CD14-positive monocyte (primary cell): ENCODE data around the gene NR2C2. TPM values are rescaled to one million over a fixed set of nuclear protein-coding genes. Genes with fewer than 3 reads are reported as not detected.

Experiments
- DNase-seq, 3 donors: peaks; one replicate each; pipeline ENCODE4 v3.0.0-alpha.2; 2011 to 2022
- H2AFZ ChIP-seq: 2 replicates; pipeline ENCODE4 v1.6.0; 2012; ENCODE audit warnings: mild to moderate bottlenecking, low read depth, low read length, inconsistent platforms; ENCODE audit not compliant: insufficient read depth, poor library complexity, severe bottlenecking
- H3K27ac ChIP-seq, 2 donors: 1 replicate in 1 of 2; 2 replicates in 1 of 2; pipeline ENCODE4 v1.5.1; 2012 to 2013; ENCODE audit warnings: low read length in 2 of 2, control low read depth in 1 of 2, inconsistent platforms in 1 of 2, low read depth in 1 of 2, mild to moderate bottlenecking in 1 of 2
- H3K27me3 ChIP-seq, 2 donors: one replicate each; pipeline versions ENCODE4 v1.6.0 to v1.6.1; 2011 to 2013; ENCODE audit warnings: low read length in 2 of 2; ENCODE audit not compliant: control insufficient read depth in 2 of 2, insufficient read depth in 2 of 2
- H3K36me3 ChIP-seq, 2 donors: replicated peaks in 1 of 2; 1 replicate in 1 of 2; 2 replicates in 1 of 2; pipeline versions ENCODE4 v1.5.1 to v1.6.1; 2012 to 2013; ENCODE audit warnings: low read length in 2 of 2, control low read depth in 1 of 2, inconsistent platforms in 1 of 2, mild to moderate bottlenecking in 1 of 2; ENCODE audit not compliant: insufficient read depth in 2 of 2, control insufficient read depth in 1 of 2
- H3K4me1 ChIP-seq, 2 donors: 1 replicate in 1 of 2; 2 replicates in 1 of 2; pipeline versions ENCODE4 v1.5.1 to v1.6.1; 2012 to 2013; ENCODE audit warnings: low read length in 2 of 2, control low read depth in 1 of 2, inconsistent platforms in 1 of 2, mild to moderate bottlenecking in 1 of 2, moderate library complexity in 1 of 2; ENCODE audit not compliant: insufficient read depth in 2 of 2, control insufficient read depth in 1 of 2
- H3K4me2 ChIP-seq: replicated peaks from 2 replicates; pipeline ENCODE3; 2012; ENCODE audit warnings: low read length, moderate library complexity, mild to moderate bottlenecking; ENCODE audit not compliant: poor library complexity, severe bottlenecking; ENCODE audit errors: extremely low read depth
- H3K4me3 ChIP-seq, 3 experiments: fragments of 200-600 bp in 1 of 3; sonication (generic) in 1 of 3; replicated peaks in 1 of 3; 1 replicate in 2 of 3; 2 replicates in 1 of 3; pipeline ENCODE4 v1.5.1; 2011 to 2013; ENCODE audit warnings: low read length in 3 of 3, mild to moderate bottlenecking in 3 of 3, control low read depth in 2 of 3, low read depth in 2 of 3, inconsistent platforms in 1 of 3, moderate library complexity in 1 of 3
- H3K79me2 ChIP-seq: 2 replicates; pipeline ENCODE4 v1.6.0; 2012; ENCODE audit warnings: mild to moderate bottlenecking, control low read depth, inconsistent platforms, low read length, moderate library complexity; ENCODE audit not compliant: insufficient read depth
- H3K9ac ChIP-seq: 2 replicates; pipeline ENCODE4 v1.6.0; 2017; ENCODE audit warnings: low read length, mild to moderate bottlenecking; ENCODE audit not compliant: insufficient read depth, poor library complexity, severe bottlenecking
- H3K9me3 ChIP-seq, 2 donors: replicated peaks in 1 of 2; 1 replicate in 1 of 2; 2 replicates in 1 of 2; pipeline versions ENCODE4 v1.5.1 to v1.6.1; 2012 to 2013; ENCODE audit warnings: low read length in 2 of 2, control low read depth in 1 of 2; ENCODE audit not compliant: control insufficient read depth in 1 of 2, insufficient read depth in 1 of 2
- H4K20me1 ChIP-seq: 2 replicates; pipeline ENCODE4 v1.6.0; 2012; ENCODE audit warnings: mild to moderate bottlenecking, low read length, control low read depth, moderate library complexity; ENCODE audit not compliant: insufficient read depth
- H3K27ac Mint-ChIP-seq, 7 donors: one replicate each; pipeline ENCODE4 v1.8.0; 2020; ENCODE audit warnings: mild to moderate bottlenecking in 7 of 7, mixed read lengths in 7 of 7, moderate library complexity in 6 of 7, inconsistent platforms in 2 of 7
- H3K27me3 Mint-ChIP-seq, 3 donors: one replicate each; pipeline ENCODE4 v1.8.0; 2021 to 2022; ENCODE audit warnings: low read depth in 3 of 3, mild to moderate bottlenecking in 3 of 3, mixed read lengths in 3 of 3, moderate library complexity in 3 of 3, inconsistent platforms in 1 of 3
- H3K36me3 Mint-ChIP-seq, 2 donors: one replicate each; pipeline ENCODE4 v1.8.0; 2020; ENCODE audit warnings: mixed read lengths in 2 of 2, inconsistent platforms in 1 of 2, mild to moderate bottlenecking in 1 of 2
- H3K4me1 Mint-ChIP-seq: one replicate; pipeline ENCODE4 v1.8.0; 2020; ENCODE audit warnings: mild to moderate bottlenecking, mixed read lengths
- H3K4me3 Mint-ChIP-seq, 2 donors: one replicate each; pipeline ENCODE4 v1.8.0; 2020; ENCODE audit warnings: mild to moderate bottlenecking in 2 of 2, mixed read lengths in 2 of 2, moderate library complexity in 1 of 2
- H3K9me3 Mint-ChIP-seq, 7 donors: one replicate each; pipeline ENCODE4 v1.8.0; 2020 to 2022; ENCODE audit warnings: mixed read lengths in 7 of 7, mild to moderate bottlenecking in 6 of 7, moderate library complexity in 6 of 7, inconsistent platforms in 2 of 7
- WGBS: methylation state at CpG from one replicate; pipeline ENCODE4 v1.1.5; 2013; ENCODE audit warnings: missing lambda C conversion rate; ENCODE audit not compliant: insufficient coverage; 5-methylcytosine and 5-hydroxymethylcytosine counted together
- intact Hi-C, 2 donors: fragments of 100-400 bp; cut with micrococcal nuclease; formaldehyde crosslinking; loops; one replicate each; pipeline versions ENCODE4 v1.15.0 to v1.15.1; 2023
- polyA plus RNA-seq, 3 donors: library from polyadenylated mRNA; depleted of rRNA in 1 of 3; unstranded in 2 of 3; stranded (reverse) in 1 of 3; fragments of 300-500 nt in 2 of 3; fragments of >200 nt in 1 of 3; fragmentation: Illumina TruSeq in 2 of 3; gene quantifications; 1 replicate in 2 of 3; 2 replicates in 1 of 3; pipeline ENCODE4 v1.2.3, GENCODE V29; 2012 to 2021
- TF ChIP-seq, protein P1 (sequence below): fragments of 200-600 bp; IDR thresholded peaks from one replicate; pipeline ENCODE4 v1.8.0; 2022; ENCODE audit warnings: antibody characterized with exemption, mild to moderate bottlenecking

NR2C2 gene
- polyA plus RNA-seq, 3 donors, result 3.4 to 24.9 (median 3.8) TPM

DNA sequence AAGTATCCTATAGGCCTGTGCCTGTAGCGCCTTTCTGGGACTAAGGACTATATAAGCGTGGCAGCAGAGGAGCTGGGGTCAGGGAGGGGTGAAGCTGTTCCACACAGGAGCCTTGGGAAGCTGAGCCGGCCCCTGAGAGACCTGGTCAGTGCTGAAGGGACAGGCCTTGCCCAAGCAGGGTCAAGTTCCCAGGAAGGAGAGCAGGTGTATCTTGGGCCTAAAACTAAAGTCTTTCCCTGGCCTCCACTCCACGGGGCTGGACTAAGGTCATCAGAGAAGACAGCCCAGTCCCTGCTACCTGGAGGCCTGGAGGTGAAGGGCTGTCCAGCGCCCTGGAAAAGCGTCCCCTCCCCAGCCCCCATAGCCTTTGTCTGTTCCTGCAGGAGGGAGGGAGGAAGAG lies 23.9 kb upstream of the NR2C2 start:
- no peak overlapping the region for H3K27ac Mint-ChIP-seq
- H3K36me3 ChIP-seq, result no peaks in the 10 kb centered on the region

DNA sequence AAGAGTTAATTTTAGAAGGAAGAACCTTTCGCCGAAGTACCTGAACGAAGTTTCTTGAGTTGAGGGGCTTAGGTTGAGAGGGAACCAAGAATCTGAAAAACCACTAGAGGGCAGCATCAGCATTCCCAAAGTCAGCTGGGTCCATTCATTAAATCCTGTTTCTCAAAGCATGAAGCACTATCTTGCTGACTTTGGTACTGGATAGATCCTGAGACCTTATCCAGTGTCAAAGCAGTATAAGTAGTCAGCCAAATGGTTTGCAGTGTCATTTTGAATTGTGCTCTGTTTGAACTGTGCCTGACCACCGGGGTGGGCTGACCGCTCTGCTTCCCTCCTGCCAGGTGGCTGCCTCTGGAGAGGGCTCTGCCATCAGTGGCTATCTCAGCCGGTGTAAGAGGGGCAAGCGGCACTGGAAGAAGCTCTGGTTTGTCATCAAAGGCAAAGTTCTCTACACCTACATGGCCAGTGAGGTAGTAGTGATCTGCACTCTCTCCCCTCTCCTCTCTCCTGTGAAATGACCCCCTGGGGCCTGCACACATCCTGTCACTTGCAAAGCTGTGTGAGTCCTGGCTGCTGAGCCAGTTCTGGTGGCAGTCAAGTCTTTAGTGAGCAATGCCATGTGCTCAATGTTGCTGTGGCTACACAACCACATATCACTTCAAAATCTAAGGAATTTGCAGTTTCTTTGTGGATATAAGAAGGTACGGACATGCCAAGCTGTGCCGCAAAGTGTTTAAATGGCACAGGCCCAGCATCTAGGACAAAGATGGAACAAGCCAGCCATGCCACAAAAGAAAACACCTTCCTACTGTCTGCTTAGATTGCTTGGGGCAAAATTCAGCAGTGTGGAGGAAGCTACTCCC lies 21.4 kb upstream of the NR2C2 start:
- Histone ChIP-seq H3K4me3 (no peak overlapping the region), H3K36me3 (no peaks in the 10 kb centered on the region), H3K4me2 (no peak overlapping the region), H3K27me3 (no peaks in the 10 kb centered on the region), H3K9me3 (no peaks in the 10 kb centered on the region), H3K79me2 (no peaks in the 10 kb centered on the region), H4K20me1 (no peaks in the 10 kb centered on the region), H3K27ac (no peak overlapping the region), H2AFZ (no peak overlapping the region), H3K4me1 (no peaks in the 10 kb centered on the region), H3K9ac (no peak overlapping the region)
- H3K4me3 Mint-ChIP-seq, result no peak overlapping the region
- TF ChIP-seq, protein P1, sequence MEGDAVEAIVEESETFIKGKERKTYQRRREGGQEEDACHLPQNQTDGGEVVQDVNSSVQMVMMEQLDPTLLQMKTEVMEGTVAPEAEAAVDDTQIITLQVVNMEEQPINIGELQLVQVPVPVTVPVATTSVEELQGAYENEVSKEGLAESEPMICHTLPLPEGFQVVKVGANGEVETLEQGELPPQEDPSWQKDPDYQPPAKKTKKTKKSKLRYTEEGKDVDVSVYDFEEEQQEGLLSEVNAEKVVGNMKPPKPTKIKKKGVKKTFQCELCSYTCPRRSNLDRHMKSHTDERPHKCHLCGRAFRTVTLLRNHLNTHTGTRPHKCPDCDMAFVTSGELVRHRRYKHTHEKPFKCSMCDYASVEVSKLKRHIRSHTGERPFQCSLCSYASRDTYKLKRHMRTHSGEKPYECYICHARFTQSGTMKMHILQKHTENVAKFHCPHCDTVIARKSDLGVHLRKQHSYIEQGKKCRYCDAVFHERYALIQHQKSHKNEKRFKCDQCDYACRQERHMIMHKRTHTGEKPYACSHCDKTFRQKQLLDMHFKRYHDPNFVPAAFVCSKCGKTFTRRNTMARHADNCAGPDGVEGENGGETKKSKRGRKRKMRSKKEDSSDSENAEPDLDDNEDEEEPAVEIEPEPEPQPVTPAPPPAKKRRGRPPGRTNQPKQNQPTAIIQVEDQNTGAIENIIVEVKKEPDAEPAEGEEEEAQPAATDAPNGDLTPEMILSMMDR, result peak; percentile 83
- peak; percentile 14 to 47 (median 39) for DNase-seq
- H3K27me3 Mint-ChIP-seq, result peaks cover 0 to 4% (median 2%) of the 10 kb centered on the region in 3 donors
- intact Hi-C loops, result loop anchor here in 1 of 2 donors (10.0 kb wide), 1 partner anchor 131 kb away; no protein-coding TSS in a partner anchor
- H3K36me3 Mint-ChIP-seq, result no peaks in the 10 kb centered on the region
- no peaks in the 10 kb centered on the region for H3K4me1 Mint-ChIP-seq
- H3K9me3 Mint-ChIP-seq, result no peaks in the 10 kb centered on the region
- H3K27ac Mint-ChIP-seq, result no peak overlapping the region
- 92% methylated on average over 4 of the region's 9 CpGs for WGBS

More for the DNA sequence above, 23.9 kb upstream of the NR2C2 start:
- H3K9me3 ChIP-seq, result no peaks in the 10 kb centered on the region
- H2AFZ ChIP-seq, result no peak overlapping the region
- 84% methylated on average over 4 of the region's 6 CpGs for WGBS
- no peaks in the 10 kb centered on the region for H3K27me3 ChIP-seq
- no peaks in the 10 kb centered on the region for H3K36me3 Mint-ChIP-seq
- DNase-seq, result no peak
- no peaks in the 10 kb centered on the region for H4K20me1 ChIP-seq
- no peak overlapping the region for H3K4me3 ChIP-seq
- H3K4me1 Mint-ChIP-seq, result no peaks in the 10 kb centered on the region
- H3K9ac ChIP-seq, result no peak overlapping the region
- intact Hi-C loops, result loop anchor here in 1 of 2 donors (10.0 kb wide), 1 partner anchor 129 kb away; no protein-coding TSS in a partner anchor
- no peak overlapping the region for H3K4me2 ChIP-seq
- no peaks in the 10 kb centered on the region for H3K4me1 ChIP-seq
- H3K27ac ChIP-seq, result no peak overlapping the region
- TF ChIP-seq, protein P1, result no peak
- no peak overlapping the region for H3K4me3 Mint-ChIP-seq
- peaks cover 0 to 3% (median 2%) of the 10 kb centered on the region in 3 donors for H3K27me3 Mint-ChIP-seq
- no peaks in the 10 kb centered on the region for H3K9me3 Mint-ChIP-seq
- no peaks in the 10 kb centered on the region for H3K79me2 ChIP-seq
